ENCODE measurements around the gene STH.

STH gene

DNA sequence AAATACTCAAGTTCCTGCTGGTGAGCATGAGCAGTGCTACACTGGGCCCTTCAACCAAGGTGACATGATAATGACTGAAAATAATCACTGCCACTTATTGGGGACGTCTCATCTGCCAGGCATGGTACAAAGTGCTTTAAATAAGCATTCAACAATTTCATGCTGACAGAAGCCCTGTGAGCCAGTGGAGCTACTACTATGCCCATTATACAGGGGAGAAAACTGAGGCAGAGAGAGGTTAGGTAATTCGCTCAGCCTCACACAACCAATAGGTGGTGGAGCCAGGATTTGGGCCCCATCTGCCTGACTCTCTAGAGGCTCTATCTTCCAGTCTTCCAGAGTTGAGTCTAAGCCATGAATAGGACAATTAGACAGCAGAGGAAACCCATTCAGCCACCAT, 30.3 kb upstream of the STH start:
- DNase-seq, result no peak

GRCh38 chr17:45969726-45970125, 29.3 kb upstream of the STH start:
- DNase-seq, result no peak

DNA sequence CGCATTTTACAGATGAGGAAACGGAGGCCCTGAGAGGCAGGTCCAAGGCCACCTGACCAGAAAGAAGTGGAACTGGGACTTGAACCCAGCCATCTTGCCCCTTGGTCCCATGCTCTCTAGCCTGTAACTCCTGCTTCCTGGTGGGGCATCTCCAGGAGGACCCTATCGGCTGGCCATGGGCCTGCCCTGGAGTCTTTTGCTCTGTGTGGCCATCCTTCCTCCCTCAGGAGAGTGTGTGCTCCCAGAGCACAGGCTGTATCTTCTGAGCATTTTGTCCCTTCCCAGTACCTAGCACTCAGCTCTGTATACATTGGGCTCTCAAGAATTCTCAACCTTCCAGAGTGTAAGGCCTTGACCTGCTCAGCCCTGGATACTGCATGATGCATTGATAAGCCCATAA, 28.4 kb upstream of the STH start:
- DNase-seq, result no peak

DNA sequence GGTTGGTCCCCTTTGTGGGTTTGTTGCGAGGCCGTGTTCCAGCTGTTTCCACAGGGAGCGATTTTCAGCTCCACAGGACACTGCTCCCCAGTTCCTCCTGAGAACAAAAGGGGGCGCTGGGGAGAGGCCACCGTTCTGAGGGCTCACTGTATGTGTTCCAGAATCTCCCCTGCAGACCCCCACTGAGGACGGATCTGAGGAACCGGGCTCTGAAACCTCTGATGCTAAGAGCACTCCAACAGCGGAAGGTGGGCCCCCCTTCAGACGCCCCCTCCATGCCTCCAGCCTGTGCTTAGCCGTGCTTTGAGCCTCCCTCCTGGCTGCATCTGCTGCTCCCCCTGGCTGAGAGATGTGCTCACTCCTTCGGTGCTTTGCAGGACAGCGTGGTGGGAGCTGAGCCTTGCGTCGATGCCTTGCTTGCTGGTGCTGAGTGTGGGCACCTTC, 27.3 kb upstream of the STH start:
- no peak for DNase-seq

- no peak for DNase-seq
Measured at GRCh38 chr17:45972531-45972930, 26.5 kb upstream of the STH start.

- no peak for DNase-seq
Measured at GRCh38 chr17:45973099-45973780, 25.8 kb upstream of the STH start.

DNA sequence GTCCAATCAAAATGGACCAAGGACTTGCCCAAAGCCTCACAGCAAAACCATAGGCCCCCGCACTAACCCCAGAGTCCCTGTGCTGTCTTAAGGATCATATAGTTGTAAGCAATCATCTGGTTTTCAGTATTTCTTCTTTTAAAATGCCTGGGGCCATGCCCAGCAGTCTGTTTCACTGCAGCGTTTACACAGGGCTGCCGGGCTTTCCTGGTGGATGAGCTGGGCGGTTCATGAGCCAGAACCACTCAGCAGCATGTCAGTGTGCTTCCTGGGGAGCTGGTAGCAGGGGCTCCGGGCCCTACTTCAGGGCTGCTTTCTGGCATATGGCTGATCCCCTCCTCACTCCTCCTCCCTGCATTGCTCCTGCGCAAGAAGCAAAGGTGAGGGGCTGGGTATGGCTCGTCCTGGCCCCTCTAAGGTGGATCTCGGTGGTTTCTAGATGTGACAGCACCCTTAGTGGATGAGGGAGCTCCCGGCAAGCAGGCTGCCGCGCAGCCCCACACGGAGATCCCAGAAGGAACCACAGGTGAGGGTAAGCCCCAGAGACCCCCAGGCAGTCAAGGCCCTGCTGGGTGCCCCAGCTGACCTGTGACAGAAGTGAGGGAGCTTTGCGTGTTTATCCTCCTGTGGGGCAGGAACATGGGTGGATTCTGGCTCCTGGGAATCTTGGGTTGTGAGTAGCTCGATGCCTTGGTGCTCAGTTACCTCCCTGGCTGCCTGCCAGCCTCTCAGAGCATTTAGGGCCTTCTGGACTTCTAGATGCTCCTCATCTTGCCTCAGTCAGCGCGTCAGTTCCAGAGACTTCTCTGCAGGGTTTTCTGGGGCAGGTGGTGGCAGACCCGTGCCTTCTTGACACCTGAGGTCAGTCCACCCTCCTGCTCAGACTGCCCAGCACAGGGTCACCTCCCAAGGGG, 24.8 kb upstream of the STH start:
- DNase-seq, result no peak

GRCh38 chr17:45974916-45975630, 24.0 kb upstream of the STH start:
- no peak for DNase-seq

DNA sequence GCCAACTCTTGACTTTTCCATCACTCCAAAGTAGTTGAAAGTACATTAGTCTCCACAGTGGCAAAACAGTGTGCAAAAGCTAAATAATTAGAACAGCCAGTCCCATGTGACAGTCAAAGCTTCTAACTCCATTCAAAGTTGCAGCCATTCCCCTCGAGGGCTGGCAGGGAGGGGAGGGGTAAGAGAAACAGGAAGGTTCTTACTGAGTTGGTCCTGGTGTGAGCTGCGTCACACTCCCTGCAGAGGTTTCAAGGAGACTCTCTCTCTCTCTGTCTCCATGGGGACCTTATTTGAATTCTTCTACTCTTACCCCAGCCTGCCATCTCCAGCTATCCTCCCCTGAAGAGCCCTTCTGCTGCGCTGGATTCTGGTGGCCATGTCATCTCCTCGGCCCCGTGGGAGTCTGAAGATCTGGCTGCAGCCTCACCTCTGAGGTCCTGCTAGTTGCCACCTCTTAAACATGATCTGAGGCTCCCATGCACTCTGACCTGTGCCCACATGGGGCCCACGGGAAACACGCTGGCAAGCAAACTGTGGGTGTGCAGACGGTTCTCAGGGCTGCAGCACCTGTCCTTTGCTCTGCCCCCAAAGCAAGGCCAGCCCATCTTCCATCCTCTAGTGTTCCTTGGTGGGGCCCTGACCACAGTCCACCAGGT, 23.3 kb upstream of the STH start:
- no peak for DNase-seq

DNA sequence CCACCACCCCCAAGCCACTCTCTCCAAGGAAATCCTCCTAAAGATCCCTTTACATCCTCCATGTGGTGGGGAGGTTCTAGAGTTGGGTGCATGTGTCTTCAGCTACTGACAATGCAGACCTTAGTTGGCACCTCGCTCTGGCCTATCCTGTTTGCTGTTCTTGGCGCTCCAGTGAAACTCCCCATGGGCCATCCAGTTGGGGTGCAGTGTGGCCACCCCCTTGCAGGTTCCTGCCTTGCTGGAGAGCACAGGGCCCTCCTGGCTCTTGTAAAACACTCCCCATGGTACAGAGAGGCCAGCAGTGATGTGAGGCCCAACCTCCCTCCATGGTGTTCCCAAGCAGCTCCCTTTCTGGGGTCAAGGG, 22.7 kb upstream of the STH start:
- DNase-seq, result no peak

DNA sequence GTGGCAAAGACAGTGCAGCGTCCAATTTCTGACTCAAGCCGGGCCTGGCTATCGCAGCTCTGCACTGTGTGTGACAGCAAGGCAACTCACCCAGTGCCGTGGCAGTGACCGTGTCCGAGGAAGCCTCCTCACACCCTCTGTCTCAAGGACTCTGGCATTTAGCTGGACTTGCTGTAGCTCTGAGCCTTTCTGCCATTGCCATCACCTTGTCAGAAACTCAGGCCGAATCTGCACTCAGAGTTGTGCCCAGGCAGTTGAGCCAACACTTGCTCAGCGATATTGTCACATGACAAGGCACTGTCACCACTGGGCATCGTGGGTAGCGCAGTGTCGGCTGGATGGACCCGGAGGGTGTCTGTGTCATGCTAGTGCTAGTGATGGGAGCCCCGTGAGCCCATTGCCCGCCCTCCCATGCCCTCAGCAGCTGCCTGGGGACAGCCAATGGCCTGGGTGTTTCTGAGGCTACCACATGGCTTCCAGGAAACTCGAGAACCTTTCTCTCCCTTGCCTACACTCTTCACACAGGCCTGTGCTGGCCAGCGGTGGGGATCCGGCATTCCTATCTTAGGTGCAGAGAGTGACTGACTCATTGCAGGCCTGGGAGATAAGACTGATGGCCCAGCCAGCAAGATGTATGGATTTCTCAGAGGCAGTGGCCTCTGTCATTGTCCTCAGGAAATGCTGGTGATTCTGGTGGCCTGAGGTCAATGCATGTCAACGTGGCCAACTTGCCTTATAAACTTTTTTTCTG, 22.1 kb upstream of the STH start:
- DNase-seq, result no peak

DNA sequence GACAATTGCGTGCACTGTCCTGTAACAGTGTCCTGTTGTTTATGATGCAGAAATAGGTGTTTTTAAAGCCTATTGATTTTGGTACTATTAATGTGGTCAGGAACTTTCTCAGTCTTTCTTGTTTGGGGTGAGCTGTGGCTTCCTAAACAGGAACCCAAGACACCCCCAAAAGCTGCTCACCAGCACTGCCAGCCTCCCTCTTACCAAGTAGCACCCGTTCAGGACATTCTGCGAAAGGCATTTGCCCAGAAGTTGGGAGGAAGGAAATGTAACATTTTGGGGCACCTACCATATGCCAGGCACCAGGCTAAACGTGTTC, 21.6 kb upstream of the STH start:
- DNase-seq, result no peak

- no peak for DNase-seq
Measured at GRCh38 chr17:45977976-45978626, 20.9 kb upstream of the STH start.

DNA sequence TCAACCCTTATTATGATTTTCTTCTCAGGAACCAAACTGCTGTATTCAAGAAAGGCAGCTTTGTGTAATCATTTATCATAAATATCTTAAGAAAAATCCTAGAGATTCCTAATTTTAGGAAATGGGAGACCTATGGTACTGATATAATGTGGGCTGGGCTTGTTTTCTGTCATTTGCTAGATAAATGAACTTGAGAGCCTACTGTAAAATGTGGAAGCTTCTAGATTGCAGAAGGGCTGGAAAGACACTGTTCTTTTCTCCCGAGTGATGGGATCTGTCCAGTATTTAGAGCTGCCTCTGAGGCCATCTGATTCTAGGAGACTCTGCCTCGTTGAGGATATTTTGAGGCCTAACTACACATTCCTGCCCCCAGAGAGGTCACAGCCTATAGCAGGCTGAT, 19.9 kb upstream of the STH start:
- no peak for DNase-seq

GRCh38 chr17:45980855-45981254, 18.2 kb upstream of the STH start:
- no peak for DNase-seq

GRCh38 chr17:45981306-45981705, 17.7 kb upstream of the STH start:
- DNase-seq, result no peak

GRCh38 chr17:45982791-45983613, 16.0 kb upstream of the STH start:
- DNase-seq, result no peak

GRCh38 chr17:45983614-45984310, 15.3 kb upstream of the STH start:
- DNase-seq, result no peak

DNA sequence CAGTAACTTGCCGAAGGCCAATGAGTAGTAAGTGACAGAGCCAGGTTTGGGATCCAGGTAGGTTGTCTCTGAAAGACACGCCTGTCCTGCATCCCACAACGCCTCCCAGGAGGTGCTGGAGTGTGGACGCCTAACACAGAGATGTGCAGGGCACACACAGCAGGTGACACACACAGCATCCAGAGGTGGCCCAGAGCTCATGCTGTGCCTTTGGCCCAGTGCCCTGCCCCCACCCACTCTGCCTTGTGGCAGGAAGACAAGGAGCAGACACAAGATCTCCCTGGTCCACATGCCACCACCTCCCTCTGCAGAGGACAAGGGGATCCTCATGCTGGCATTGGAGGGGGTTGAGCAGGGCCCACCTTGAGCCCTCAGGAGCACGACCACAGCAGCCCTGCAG, 14.7 kb upstream of the STH start:
- no peak for DNase-seq

DNA sequence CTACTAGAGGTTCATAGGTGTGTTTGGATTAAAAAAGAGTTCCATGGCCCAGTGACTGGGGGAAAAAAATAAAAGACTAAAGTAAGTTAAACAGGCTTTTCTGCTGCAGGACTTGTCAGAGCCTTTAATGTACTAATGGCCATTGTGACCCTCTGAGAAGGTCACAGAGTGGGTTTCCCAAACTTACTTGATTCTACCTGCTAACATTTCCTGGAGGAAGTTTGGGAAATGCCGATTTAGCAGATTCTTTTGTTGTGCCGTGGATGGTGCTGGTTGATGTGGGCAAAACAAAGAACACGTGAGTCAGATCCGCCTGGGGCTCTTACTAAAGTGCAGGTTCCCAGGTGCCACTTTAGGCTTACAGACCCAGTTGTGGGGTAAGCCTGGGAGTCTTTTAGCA, 13.6 kb upstream of the STH start:
- no peak for DNase-seq

DNA sequence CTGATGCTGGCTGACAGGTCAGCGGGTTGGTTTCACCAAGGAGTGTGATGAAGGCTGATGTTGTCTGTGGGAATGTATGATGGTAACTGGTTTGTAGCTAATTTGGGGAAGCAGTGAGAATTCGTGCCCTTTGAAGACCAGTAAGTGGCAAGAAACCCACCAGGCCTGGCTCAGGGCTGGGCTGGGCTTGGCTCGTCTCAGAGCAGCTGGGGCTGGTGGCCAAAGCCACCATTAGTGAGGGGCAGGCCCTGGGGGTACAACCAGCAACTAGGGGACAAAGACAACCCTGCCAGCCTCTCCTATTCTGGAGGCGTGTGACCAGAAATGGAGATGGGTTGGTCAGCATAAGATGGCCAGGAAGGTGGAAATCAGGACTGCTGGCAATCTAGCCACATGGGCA, 13.0 kb upstream of the STH start:
- no peak for DNase-seq
